ENCODE measurements around the gene DYNLT1. TPM values are rescaled to one million over a fixed set of nuclear protein-coding genes. Genes with fewer than 3 reads are reported as not detected.

The DYNLT1 gene
- total and polyA plus RNA-seq, 2 of the 4 experiments (the other 2 are of a cell fraction): 235 to 349 TPM

GRCh38 chr6:158627940-158628211 lies 16.7 kb downstream of the DYNLT1 start:
- peaks cover 4 to 53% of the 10 kb centered on the region in 2 experiments; a peak in 3 of 4 replicates for H3K79me1 ChIP-seq (ENCODE audit: low read depth in 1 of 2, low read length in 2 of 2)
- ATAC-seq (ENCODE audit: low read depth) (no peak), DNase-seq (no peak)
- no peak overlapping the region for H4K91ac ChIP-seq (ENCODE audit: insufficient read depth, low read depth, low read length)
- no peak overlapping the region for H2AK5ac ChIP-seq (ENCODE audit: low read depth, low read length)
- no peak overlapping the region for H2BK15ac ChIP-seq (ENCODE audit: low read depth, low read length)
- H2BK5ac ChIP-seq (ENCODE audit: low read depth, low read length, poor library complexity, severe bottlenecking): no peak overlapping the region
- BruUV-seq (replicated peaks): no TSS peak
- dilution Hi-C loops (cut with HindIII; ENCODE audit: low sequenced_read_pairs, unreplicated experiment) (no loop called here), in situ Hi-C loops (cut with MboI; ENCODE audit: low sequenced_read_pairs) (loop anchor here (25.0 kb wide), 1 partner anchor 1084 kb away; no protein-coding TSS in a partner anchor), intact Hi-C loops (cut with micrococcal nuclease) (no loop called here)
- 49% methylated on average over 5 of the region's 9 CpGs; no CpG with 5 or more reads in 1 of the 2 experiments for WGBS, 2 experiments (ENCODE audit: extremely low coverage in 2 of 2, insufficient read length in 1 of 2)
- peaks cover 35% of the 10 kb centered on the region for H3K36me3 ChIP-seq (ENCODE audit: control insufficient read depth, insufficient read depth, low read length)
- peaks cover 11% of the 10 kb centered on the region for H3K9me1 ChIP-seq (ENCODE audit: insufficient read depth, low read length)
- H4K20me1 ChIP-seq (ENCODE audit: insufficient read depth, low read length): peaks cover 9% of the 10 kb centered on the region; the same call in 1 of the 2 replicates
- no peak overlapping the region for H3K9ac ChIP-seq (ENCODE audit: low read depth, low read length)
- H2BK20ac ChIP-seq (ENCODE audit: low read depth, low read length): no peak overlapping the region
- H4K5ac ChIP-seq (ENCODE audit: low read depth, low read length): no peak overlapping the region
- peaks cover 14% of the 10 kb centered on the region for H3K4me1 ChIP-seq (ENCODE audit: control insufficient read depth, insufficient read depth, low read length)
- H3K14ac ChIP-seq (replicated peaks; ENCODE audit: low read depth, low read length): no peak overlapping the region
- POLR2A ChIA-PET (ENCODE audit: unreplicated experiment): no interaction called here
- H2AFZ ChIP-seq (replicated peaks; ENCODE audit: low read length, poor library complexity): no peak overlapping the region
- no peak overlapping the region for H3K23ac ChIP-seq (ENCODE audit: low read depth, low read length)
- H3K4me3 ChIP-seq (ENCODE audit: insufficient read depth, low read depth, low read length): no peak overlapping the region
- no peak overlapping the region for H3K27ac ChIP-seq (ENCODE audit: insufficient read depth, low read length)
- H3K18ac ChIP-seq (ENCODE audit: low read depth, low read length): no peak overlapping the region
- TF ChIP-seq ELK1 (IDR thresholded peaks at IDR 0.05; ENCODE audit: borderline replicate concordance, low read depth, low read length): no peak
- no peak for TF ChIP-seq POLR2A (IDR thresholded peaks at IDR 0.05; ENCODE audit: low read depth, low read length)
- no peak for TF ChIP-seq CTCF (conservative IDR thresholded peaks at IDR 0.05; ENCODE audit: low read depth, low read length)
- no peak for TF ChIP-seq RAD21 (IDR thresholded peaks at IDR 0.05; ENCODE audit: low read length)
- TF ChIP-seq MXI1 (IDR thresholded peaks at IDR 0.05; ENCODE audit: borderline replicate concordance, low read depth, low read length): no peak
- TF ChIP-seq CHD1 (IDR thresholded peaks at IDR 0.05; ENCODE audit: low read depth, low read length): no peak
- TF ChIP-seq NFE2L2 (IDR thresholded peaks at IDR 0.05; ENCODE audit: low read depth, low read length): no peak
- no peak for TF ChIP-seq CEBPB (IDR thresholded peaks at IDR 0.05; ENCODE audit: low read depth, low read length)
- TF ChIP-seq BHLHE40 (IDR thresholded peaks at IDR 0.05; ENCODE audit: low read depth, low read length): no peak
- TF ChIP-seq USF2 (IDR thresholded peaks at IDR 0.05; ENCODE audit: low read depth, low read length): no peak
- H3K4me2 ChIP-seq (ENCODE audit: low read depth, low read length): no peak overlapping the region
- no peak overlapping the region for H3K56ac ChIP-seq (ENCODE audit: extremely low read depth, insufficient read depth, low read length)
- H4K8ac ChIP-seq (ENCODE audit: low read depth in 2 of 2, low read length in 2 of 2): no peak overlapping the region
- no peak overlapping the region for H2AK9ac ChIP-seq (replicated peaks; ENCODE audit: low read depth, low read length, poor library complexity)
- CTCF ChIA-PET: no interaction called here
- no peak overlapping the region for H2BK120ac ChIP-seq (ENCODE audit: low read depth, low read length)
- H3K4ac ChIP-seq (ENCODE audit: low read depth, low read length): no peak overlapping the region
- H3K27me3 ChIP-seq (ENCODE audit: control insufficient read depth, insufficient read depth, low read length): no peaks in the 10 kb centered on the region
- no peaks in the 10 kb centered on the region for H3K9me3 ChIP-seq (ENCODE audit: control insufficient read depth, insufficient read depth, low read length)

Data from IMR-90 (cell line).